OCI-LY7 (cell line): ENCODE data around the gene RIN3. TPM values are rescaled to one million over a fixed set of nuclear protein-coding genes. Genes with fewer than 3 reads are reported as not detected.

ENCODE experiments used
- BruUV-seq: library from RNA; stranded (reverse); fragments of 400-500 nt; replicated peaks from 2 replicates; lab custom pipeline; 2021; lab: Mats Ljungman, UMichigan
- CTCF ChIA-PET: fragments of 300-600 bp; sonication (Branson Sonifier 250); formaldehyde crosslinking; loops from one replicate; lab custom pipeline; 2022; ENCODE audit warnings: antibody characterized with exemption; ENCODE audit not compliant: unreplicated experiment; lab: Charles Lee
- POLR2A ChIA-PET: fragments of 300-600 bp; sonication (Branson Sonifier 250); formaldehyde crosslinking; loops from one replicate; lab custom pipeline; 2022; ENCODE audit warnings: antibody characterized with exemption; lab: Charles Lee
- DNase-seq: peaks from one replicate; pipeline ENCODE4 v3.0.0-alpha.2; 2015; ENCODE audit warnings: low spot score
- H2AFZ ChIP-seq: fragments of 200-600 bp; sonication (generic), shearing (Covaris generic); 2 replicates; pipeline ENCODE4 v1.6.1; 2014; ENCODE audit warnings: mild to moderate bottlenecking, antibody characterized with exemption, low read length, moderate library complexity
- H3K27ac ChIP-seq: fragments of 200-600 bp; sonication (generic); 2 replicates; pipeline ENCODE4 v1.5.1; 2014; ENCODE audit warnings: mixed run types, low read depth, mild to moderate bottlenecking, moderate library complexity, low read length, inconsistent platforms; ENCODE audit not compliant: poor library complexity, severe bottlenecking
- H3K36me3 ChIP-seq: fragments of 200-600 bp; sonication (generic); 2 replicates; pipeline ENCODE4 v1.6.1; 2014; ENCODE audit warnings: mild to moderate bottlenecking, antibody characterized with exemption, low read length, moderate library complexity, mixed read lengths; ENCODE audit not compliant: insufficient read depth
- H3K4me1 ChIP-seq: fragments of 200-600 bp; sonication (generic); 2 replicates; pipeline ENCODE4 v1.5.1; 2014; ENCODE audit warnings: mild to moderate bottlenecking, low read length; ENCODE audit not compliant: insufficient read depth, poor library complexity, severe bottlenecking
- H3K4me2 ChIP-seq: fragments of 200-600 bp; sonication (generic); 2 replicates; pipeline ENCODE4 v1.6.1; 2014; ENCODE audit warnings: mild to moderate bottlenecking, low read length
- H3K4me3 ChIP-seq: fragments of 200-600 bp; sonication (generic); 2 replicates; pipeline ENCODE4 v1.5.1; 2014; ENCODE audit warnings: mild to moderate bottlenecking, low read depth, low read length; ENCODE audit not compliant: poor library complexity, severe bottlenecking
- H3K79me2 ChIP-seq: fragments of 200-600 bp; sonication (generic); 2 replicates; pipeline ENCODE4 v1.6.1; 2016; ENCODE audit warnings: low read depth, mild to moderate bottlenecking, low read length, moderate library complexity, mixed read lengths; ENCODE audit not compliant: insufficient read depth
- H3K9me2 ChIP-seq: fragments of 200-600 bp; sonication (generic); 2 replicates; pipeline ENCODE4 v1.6.1; 2016; ENCODE audit warnings: mild to moderate bottlenecking, low read length, mixed read lengths; ENCODE audit not compliant: insufficient read depth
- H3K9me3 ChIP-seq: fragments of 200-600 bp; sonication (generic); 2 replicates; pipeline ENCODE4 v1.6.1; 2014; ENCODE audit warnings: mild to moderate bottlenecking, mixed run types, low read length, mixed read lengths
- H4K20me1 ChIP-seq: fragments of 200-600 bp; sonication (generic); 2 replicates; pipeline ENCODE4 v1.6.1; 2014; ENCODE audit warnings: mild to moderate bottlenecking, antibody characterized with exemption, low read length, moderate library complexity, mixed read lengths; ENCODE audit not compliant: insufficient read depth
- EZH2phosphoT487 ChIP-seq: fragments of 200-600 bp; sonication (generic); IDR thresholded peaks from 2 replicates; pipeline ENCODE4 v1.6.1; 2018; ENCODE audit warnings: low read depth, borderline replicate concordance, mild to moderate bottlenecking, mixed run types, antibody characterized with exemption, low read length, moderate library complexity, mixed read lengths
- intact Hi-C: fragments of 100-400 bp; cut with micrococcal nuclease; formaldehyde crosslinking; loops from one replicate; pipeline ENCODE4 v1.10.0; 2022; ENCODE audit not compliant: unreplicated experiment
- total RNA-seq, 2 experiments: library from RNA; depleted of rRNA in 1 of 2; stranded (reverse); fragments of >200 nt in 1 of 2; shearing (Covaris generic) in 1 of 2; gene quantifications; 2 replicates each; pipeline ENCODE4 v1.2.3, GENCODE V29; 2014 to 2022
- TF ChIP-seq, protein P1 (sequence below): fragments of 200-600 bp; sonication (generic); conservative IDR thresholded peaks from 2 replicates; pipeline ENCODE4 v1.5.1; 2014; ENCODE audit warnings: mild to moderate bottlenecking, antibody characterized with exemption, low read length, moderate library complexity, mixed read lengths

RIN3 gene
- total RNA-seq, 2 experiments from 2014 or later, result not detected

DNA sequence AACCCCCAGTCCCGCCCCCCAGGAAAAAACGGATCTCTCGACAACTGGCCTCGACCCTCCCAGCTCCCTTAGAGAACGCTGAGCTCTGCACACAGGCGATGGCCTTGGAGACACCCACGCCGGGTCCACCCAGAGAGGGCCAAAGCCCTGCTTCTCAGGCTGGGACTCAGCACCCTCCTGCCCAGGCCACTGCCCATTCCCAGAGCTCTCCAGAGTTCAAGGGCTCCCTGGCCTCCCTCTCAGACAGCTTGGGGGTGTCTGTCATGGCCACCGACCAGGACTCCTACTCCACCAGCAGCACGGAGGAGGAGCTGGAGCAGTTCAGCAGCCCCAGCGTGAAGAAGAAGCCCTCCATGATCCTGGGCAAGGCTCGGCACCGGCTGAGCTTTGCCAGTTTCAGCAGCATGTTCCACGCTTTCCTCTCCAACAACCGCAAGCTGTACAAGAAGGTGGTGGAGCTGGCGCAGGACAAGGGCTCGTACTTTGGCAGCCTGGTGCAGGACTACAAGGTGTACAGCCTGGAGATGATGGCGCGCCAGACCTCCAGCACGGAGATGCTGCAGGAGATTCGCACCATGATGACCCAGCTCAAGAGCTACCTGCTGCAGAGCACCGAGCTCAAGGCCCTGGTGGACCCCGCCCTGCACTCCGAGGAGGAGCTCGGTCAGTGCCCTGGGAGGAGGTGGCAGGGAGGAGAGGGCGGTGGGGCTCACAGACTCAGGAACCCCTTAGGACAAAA, 139.0 kb downstream of the RIN3 start:
- H3K79me2 ChIP-seq, result no peaks in the 10 kb centered on the region
- no peaks in the 10 kb centered on the region for H3K36me3 ChIP-seq
- H4K20me1 ChIP-seq, result no peaks in the 10 kb centered on the region
- no peak overlapping the region for H3K4me2 ChIP-seq
- no TSS peak for BruUV-seq
- H3K27ac ChIP-seq, result no peak overlapping the region
- POLR2A ChIA-PET, result interaction anchor here (0.6 kb wide), 1 partner anchor 181 kb away, joined by 3 read pairs; no protein-coding TSS in a partner anchor
- no peak overlapping the region for H3K4me3 ChIP-seq
- intact Hi-C loops, result no loop called here
- no peak for DNase-seq
- CTCF ChIA-PET, result interaction anchor here (0.6 to 0.7 kb wide), 2 partner anchors 32 to 266 kb away, joined by 3 read pairs; no protein-coding TSS in a partner anchor
- H3K9me3 ChIP-seq, result no peaks in the 10 kb centered on the region
- H3K4me1 ChIP-seq, result no peaks in the 10 kb centered on the region
- H3K9me2 ChIP-seq, result no peaks in the 10 kb centered on the region
- TF ChIP-seq, protein P1, sequence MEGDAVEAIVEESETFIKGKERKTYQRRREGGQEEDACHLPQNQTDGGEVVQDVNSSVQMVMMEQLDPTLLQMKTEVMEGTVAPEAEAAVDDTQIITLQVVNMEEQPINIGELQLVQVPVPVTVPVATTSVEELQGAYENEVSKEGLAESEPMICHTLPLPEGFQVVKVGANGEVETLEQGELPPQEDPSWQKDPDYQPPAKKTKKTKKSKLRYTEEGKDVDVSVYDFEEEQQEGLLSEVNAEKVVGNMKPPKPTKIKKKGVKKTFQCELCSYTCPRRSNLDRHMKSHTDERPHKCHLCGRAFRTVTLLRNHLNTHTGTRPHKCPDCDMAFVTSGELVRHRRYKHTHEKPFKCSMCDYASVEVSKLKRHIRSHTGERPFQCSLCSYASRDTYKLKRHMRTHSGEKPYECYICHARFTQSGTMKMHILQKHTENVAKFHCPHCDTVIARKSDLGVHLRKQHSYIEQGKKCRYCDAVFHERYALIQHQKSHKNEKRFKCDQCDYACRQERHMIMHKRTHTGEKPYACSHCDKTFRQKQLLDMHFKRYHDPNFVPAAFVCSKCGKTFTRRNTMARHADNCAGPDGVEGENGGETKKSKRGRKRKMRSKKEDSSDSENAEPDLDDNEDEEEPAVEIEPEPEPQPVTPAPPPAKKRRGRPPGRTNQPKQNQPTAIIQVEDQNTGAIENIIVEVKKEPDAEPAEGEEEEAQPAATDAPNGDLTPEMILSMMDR, result no peak
- no peak for TF ChIP-seq EZH2phosphoT487
- H2AFZ ChIP-seq, result no peak overlapping the region

DNA sequence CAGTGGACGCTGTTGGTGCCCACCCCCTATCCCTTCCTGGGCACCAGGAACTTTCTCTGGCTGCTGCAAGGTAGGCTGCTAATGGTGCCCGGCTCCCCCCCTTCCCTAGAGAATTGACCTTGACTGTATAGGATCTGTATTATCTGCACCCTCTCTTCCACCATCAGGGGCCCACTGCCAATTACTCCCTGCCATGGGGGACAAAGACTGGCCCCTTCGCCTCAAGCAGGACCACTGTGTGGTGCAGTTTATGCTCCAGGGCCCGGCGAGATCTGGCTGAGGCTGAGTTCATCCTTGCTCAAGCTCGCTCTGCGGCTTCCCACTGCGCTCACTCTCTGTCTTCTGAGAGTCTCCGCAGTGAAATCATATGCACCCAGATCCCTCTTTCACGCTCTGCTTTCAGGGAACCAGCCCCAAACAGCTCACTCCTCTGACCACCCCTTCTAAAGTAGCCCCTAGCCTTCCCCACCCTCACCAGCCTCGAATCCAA, 139.6 kb downstream of the RIN3 start:
- no peak for DNase-seq
- Histone ChIP-seq H2AFZ (no peak overlapping the region), H3K27ac (no peak overlapping the region), H3K4me2 (no peak overlapping the region), H3K79me2 (no peaks in the 10 kb centered on the region), H3K9me3 (no peaks in the 10 kb centered on the region), H3K4me1 (no peaks in the 10 kb centered on the region), H3K9me2 (no peaks in the 10 kb centered on the region), H4K20me1 (no peaks in the 10 kb centered on the region), H3K4me3 (no peak overlapping the region), H3K36me3 (no peaks in the 10 kb centered on the region)
- BruUV-seq, result no TSS peak
- ChIA-PET POLR2A (no interaction called here), CTCF (interaction anchor here (0.6 to 0.7 kb wide), 2 partner anchors 31 to 265 kb away, joined by 3 read pairs; no protein-coding TSS in a partner anchor)
- intact Hi-C loops, result no loop called here
- TF ChIP-seq, protein P1, result no peak
- no peak for TF ChIP-seq EZH2phosphoT487
